Stimulated activated CD8-positive, alpha-beta memory T cell treated with anti-CD3 and anti-CD28 coated beads, Interleukin-15, amount 100 ng/mL, for 48 hours (primary cell): ENCODE data around the gene QSOX2.
A peak's percentile ranks its signal among the peaks of the same experiment; 100 is the strongest.

Experiments
- DNase-seq, 2 donors: peaks; one replicate each; pipeline ENCODE4 v3.0.0-alpha.2; 2020; ENCODE audit warnings: low read depth in 2 of 2

Gene QSOX2

DNA sequence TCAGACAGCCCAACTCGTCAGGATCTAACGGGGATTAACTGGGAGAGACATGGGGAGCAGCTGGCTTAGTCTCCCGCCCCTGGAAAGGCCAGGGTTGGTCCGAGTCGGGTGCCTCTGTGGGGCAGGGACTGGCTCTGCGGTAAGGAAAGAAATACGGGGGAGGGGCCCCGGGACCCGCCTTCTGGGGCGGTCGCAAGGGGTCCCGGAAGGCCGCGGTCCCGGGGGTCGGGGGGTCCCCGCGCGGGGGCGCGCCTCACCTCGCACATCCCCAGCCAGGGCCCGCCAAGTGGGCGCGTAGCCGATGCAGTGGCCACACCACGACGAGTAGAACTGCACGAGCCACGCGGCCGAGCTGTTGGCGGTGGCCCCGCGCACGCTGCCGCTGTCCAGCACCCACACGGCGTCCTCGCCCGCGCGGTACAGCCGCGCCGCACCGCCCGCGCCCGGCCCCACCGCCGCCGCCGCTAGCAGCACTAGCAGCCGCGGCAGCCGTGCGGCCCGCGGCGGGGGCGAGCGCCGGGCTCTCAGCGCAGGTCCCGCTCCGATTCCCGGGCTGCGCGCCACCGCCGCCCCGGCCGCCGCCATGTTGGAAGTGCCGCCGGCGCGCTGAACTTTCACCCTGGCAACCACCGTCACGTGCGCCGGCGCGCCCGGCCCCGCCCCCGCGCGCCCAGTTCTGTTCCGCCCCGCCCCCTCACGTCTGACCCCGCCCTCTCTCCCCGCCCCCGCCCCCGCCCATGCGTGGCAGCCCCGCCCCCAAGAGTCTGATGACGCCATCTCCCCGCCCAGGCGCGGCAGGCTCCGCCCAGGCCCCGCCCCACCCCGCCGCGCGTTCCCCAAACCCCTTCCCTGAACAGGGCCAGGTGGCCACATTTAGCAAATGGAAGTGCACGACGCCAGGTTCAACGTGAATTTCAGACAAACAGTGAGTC is at the start of gene QSOX2:
Gene QSOX2 (minus strand): TSS at position 594 of the 932 bp plus-strand sequence. CDS start 9 bp downstream, at position 585.
- peak; percentile 72 to 76 for DNase-seq

DNA sequence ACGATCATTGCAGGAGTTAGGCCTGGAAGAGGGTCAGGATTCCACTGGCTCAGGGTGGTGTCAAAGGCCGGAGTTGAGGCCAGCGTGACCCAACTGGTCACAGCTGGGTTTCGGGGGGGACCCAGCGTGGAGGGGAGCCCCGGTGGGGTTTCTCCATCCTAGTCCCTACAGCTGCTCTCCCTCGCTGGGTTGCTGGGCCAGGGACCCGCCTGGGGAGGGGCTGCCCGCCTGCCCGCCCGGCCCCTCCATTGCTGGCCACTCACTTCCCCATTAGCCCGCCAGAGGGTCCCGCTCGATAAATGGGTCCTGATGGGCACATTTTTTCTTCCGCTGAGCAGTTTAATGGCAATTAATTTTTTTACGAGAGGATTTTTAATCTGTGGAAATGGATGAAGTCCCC is 49.4 kb upstream of the QSOX2 start:
- no peak for DNase-seq

GRCh38 chr9:136294437-136294836 is 48.8 kb upstream of the QSOX2 start:
- no peak for DNase-seq

DNA sequence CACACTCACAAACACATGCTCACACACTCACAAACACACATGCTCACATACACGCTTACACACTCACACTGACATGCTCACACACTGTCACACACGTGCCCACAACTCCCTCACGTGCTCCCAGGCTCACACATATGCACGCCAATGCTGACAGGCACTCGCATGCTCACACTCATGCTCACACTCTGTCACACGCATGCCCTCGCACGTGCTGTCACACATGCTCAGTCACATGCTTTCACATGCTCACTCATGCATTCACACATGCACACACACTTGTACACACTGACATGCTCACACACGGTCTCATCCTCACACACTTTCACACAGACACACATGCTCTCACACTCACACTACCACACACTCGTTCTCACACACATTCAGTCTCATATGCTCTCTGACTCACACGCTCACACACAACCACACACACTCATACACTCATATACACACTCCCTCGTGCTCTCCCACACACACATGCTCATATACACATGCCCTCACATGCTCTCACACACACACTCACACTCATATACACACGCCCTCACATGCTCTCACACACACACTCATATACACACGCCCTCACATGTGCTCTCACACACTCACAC is 48.0 kb upstream of the QSOX2 start:
- no peak for DNase-seq

GRCh38 chr9:136292591-136293448 is 47.2 kb upstream of the QSOX2 start:
- DNase-seq = no peak

DNA sequence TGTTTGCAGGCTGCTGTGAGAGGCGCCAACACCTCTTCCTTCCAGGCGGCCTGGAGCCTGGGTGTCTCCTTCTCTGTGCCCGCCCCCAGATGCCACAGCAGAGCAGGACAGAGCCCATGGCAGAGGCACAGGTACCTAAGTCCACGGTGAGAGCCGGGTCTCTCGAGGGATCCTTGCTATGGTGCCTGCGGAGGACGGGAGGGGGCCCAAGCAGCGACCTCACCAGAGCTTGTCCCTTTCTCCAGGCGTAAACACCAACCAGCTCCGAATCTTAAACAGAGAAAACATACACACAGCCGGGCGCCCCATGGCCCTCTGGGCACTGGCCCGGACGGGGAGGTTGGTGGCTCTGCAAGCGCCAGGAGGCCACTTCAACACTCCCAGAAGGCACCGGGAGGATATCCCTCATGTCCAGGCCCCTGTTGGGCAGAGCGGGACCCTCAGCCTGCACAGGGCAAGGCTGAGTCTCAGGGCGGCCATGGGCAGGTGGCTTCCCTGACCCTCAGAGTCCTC is 46.5 kb upstream of the QSOX2 start:
- no peak for DNase-seq

DNA sequence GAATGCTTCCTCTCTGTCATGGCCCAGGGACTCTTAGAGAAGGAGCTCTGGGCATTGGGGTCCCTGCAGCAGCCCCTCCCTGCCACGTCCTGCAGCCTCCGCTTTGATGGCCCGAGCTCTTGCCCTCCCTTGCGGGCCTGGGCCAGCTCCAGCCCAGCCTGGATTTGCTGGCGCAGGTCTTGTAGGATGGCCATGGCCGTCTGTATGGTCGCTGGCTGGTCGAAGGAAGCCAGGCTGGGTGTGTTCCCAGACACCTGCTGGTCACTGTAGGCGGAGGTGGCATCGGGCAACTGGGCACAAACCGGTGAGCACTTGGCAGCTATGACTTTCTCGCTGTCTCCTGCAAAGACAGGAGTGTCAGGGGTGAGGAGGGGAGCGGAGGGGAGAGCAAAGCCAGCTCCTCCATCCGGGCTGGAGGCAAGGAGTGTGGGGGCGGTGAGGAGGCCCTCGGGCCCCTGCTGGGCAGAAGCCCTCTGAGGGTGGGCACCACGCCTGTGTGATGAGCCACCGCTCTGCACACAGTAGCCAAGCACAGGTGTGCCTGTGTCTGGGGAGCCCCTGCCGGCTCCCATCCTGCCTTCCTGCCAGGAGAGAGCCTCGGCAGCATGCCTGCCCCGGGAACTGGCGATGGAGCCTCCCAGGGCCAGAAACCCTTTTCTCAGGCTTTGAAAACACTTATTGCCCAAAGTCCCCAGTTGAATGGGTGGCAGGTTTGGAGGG is 45.9 kb upstream of the QSOX2 start:
- DNase-seq = no peak

- DNase-seq = no peak
These were observed 44.9 kb upstream of the QSOX2 start for GRCh38 chr9:136290508-136291000.

DNA sequence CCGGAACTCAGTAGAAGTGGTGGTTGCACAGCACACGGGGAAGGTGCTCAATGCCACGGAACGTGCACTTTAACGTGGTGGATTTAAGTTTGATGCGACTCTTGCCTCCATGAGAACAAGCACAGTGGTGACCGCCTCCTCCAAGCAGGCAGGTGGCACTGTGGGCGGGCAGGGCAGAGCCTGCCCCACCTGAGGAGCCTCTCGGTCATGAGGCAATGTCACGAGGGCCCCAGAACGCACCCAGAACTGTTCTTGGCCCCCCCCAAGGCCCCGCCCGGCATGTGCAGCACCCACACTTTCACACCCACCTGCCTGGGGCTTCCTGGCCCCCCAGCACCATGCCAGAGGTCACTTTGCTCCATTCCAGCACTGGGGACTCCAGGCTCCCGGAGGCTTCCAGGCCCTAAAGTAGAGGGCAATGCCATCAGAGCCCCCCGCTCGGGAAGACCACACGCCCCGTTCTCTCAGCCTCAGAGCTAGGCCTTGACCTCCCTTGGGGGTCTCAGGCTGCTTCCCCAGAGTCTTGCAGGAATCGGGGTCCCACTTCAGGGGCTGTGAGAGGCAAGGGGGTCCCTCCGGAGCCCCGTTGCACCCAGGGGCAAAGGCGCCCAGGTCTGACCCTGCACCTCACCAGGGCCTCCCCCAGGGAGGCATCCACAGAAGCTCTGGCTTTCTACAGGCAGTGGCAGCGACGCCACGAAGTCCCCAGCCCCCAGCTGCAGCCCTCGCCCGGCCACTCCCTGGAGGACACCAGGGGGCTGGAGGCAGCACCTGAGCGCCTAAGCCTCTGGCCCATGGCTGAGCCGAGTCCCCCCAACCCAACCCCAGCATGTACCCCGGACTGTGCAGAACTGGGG is 44.3 kb upstream of the QSOX2 start:
- no peak for DNase-seq

- DNase-seq = no peak
These were observed 42.5 kb upstream of the QSOX2 start for GRCh38 chr9:136287960-136288753.

DNA sequence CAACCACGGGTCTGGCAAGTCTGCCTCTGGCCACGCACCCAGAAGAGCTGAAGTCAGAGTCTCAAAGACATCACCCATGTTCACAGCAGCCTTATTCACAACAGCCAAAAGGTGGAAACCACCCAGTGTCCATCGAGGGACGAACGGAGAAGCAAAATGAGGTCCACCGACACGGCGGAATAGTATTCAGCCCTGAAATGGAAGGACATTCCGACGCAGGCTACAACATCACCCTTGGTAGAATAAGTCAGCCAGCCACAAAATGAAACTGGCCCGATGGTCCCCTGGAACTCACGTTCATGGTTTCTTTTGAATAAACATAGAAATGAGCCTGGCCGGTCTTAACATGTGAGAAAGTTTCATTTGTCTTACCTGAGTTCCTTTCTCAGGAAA is 41.4 kb upstream of the QSOX2 start:
- DNase-seq = no peak

DNA sequence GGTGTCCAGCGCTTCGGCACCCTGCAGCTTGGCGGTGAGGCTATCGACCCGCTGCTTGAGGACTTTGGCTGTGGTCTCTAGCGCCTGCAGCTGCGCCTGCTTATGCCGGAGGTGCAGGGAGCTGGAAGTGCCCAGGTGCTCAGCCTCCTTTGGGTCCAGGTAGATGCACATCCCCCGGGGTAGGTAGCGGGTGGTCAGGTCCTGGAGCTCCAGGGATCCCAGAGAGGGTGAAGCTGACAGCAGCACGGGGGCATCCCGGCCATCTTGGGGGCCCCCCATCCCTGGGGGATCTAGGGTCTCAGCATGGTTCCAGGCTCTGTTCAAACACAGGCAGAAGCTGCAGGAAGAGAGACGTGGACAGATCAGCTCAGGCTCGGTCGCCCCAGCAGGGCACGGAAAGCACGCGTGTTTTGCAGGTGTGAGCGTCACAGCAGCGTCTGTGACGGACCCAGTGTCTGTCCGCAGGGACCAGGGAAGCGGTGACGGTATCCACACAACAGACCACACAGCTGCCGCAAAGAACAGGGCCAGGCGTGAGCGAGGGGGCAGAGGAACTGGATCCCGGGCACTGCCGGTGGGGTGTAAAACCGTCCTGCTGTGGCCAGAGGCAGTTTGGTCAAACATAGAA is 40.9 kb upstream of the QSOX2 start:
- DNase-seq = no peak

DNA sequence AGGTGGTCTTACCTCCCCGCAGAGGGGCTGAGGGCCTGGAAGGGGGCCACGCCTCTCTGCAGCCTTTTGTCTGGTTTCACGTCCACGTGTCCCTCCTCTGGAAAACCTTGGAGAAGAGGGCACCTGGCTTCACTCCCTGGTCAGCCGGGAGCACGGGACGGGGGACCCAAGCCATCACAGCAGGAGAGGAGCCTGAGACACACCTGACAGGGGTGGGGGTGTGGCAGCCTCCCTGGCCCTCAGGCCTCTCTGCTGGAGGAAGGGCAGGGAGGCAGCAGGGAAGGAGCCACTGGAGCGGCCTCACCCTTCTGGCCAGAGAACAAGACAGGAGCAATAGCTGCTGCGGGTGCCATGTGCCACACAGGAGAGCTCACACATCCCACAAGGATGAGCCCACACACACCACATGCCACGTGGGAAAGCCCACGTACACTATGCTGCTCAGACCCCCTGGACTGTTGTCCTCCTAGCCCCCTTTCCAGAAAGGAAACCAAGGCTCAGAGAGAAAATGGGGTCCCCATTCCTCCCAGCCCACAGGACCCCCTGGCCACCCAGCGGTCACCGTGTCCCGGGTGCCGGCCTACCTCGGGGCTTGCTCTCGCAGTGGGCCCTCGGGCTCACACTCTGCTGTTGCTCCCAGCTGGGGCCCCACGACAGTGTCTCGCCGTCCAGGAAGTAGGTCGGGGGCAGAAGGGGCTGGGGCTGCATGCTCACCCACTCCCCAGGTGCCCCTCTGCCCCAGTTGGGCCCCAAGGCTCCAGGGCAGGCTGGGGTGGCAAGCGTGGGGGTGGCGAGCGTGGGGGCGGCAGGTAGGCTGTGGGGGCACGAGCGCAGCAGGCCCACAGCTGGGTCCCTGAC is 40.1 kb upstream of the QSOX2 start:
- DNase-seq = no peak

- DNase-seq = no peak
These were observed 39.3 kb upstream of the QSOX2 start for GRCh38 chr9:136284951-136285350.

DNA sequence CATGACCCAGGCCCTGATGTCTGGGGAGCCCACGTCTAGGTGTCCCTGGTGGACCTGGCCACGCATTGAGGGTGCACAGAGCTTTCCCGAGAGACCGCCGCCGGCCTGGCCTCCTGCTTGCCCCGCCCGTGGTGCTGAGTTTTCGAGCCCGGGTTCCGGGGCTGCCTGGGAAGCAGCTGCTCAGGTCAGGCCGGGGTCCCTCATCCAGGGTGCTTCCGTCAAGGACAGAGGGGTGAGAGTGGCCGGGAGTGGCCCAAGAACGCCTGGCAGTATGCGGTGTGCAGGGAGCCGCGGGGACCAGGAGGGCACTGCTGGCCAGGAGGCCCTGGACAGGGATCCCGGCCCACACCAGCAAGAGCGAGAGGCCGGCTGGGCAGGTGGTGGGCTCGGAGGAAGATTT is 38.7 kb upstream of the QSOX2 start:
- no peak for DNase-seq

GRCh38 chr9:136283291-136284235 is 38.0 kb upstream of the QSOX2 start:
- DNase-seq = peak; percentile 49 to 52
